CD1c-positive myeloid dendritic cell (primary cell): ENCODE data around the gene GNS.
A peak's percentile ranks its signal among the peaks of the same experiment; 100 is the strongest.

Source experiments
- DNase-seq: peaks from one replicate; pipeline ENCODE4 v3.0.0-alpha.2; 2016; ENCODE audit errors: extremely low spot score

Gene GNS

DNA sequence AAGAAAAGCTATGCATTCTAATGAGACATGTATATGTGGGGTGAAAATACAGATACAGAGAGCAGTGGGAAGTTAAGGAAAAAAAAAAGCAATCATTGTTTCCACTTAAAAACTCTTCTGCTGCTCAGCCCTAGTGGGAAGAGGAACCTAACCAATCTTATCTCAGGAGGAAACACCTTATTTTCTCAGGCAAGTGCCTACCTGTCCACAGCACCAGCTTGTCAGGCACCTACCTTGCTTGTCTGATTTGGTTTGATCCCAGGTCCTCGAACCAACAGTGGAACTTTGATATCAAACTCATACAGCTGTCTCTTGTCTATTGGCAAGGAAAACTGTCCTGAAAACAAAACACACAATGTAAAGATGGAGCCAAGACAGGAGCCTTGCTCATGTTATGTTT, 22.4 kb downstream of the GNS start:
- no peak for DNase-seq

GRCh38 chr12:64735442-64735841, 23.8 kb downstream of the GNS start:
- DNase-seq, result peak; percentile 66

DNA sequence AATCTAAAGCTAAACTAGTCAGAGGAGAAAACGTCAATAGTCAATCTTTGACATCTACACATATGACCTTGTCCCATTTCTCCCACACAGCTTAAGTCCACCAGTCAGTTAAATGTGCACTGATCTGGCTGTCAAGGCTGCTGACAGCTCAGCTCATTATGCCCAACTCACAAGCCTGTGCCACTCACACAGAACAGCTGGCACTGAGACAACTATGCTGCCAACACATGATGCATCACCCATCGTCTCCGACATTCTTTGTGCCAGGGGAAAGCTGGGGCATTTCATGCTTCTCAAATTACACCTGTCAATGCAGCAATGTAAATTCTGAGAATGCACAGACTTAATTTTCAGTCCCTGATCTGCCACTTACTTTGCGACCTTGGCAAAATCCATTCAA, 25.3 kb downstream of the GNS start:
- DNase-seq, result no peak

DNA sequence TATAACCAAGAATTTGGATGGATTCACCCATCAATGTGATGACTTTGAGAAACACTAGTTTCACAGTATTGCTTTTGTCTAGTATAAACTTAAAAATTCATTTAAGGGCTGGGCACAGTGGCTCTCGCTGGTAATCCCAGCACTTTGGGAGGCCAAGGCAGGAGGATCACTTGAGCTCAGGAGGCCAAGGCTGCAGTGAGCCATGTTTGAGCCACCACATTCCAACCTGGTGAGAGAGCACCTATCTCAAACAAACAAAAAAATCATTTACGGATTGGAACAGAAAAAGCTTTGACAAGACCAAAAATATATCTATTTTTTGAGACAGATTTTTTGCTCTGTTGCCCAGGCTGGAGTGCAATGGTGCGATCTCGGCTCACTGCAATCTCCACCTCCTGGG, 27.5 kb downstream of the GNS start:
- no peak for DNase-seq

GRCh38 chr12:64730588-64730969, 28.6 kb downstream of the GNS start:
- peak; percentile 43 for DNase-seq

DNA sequence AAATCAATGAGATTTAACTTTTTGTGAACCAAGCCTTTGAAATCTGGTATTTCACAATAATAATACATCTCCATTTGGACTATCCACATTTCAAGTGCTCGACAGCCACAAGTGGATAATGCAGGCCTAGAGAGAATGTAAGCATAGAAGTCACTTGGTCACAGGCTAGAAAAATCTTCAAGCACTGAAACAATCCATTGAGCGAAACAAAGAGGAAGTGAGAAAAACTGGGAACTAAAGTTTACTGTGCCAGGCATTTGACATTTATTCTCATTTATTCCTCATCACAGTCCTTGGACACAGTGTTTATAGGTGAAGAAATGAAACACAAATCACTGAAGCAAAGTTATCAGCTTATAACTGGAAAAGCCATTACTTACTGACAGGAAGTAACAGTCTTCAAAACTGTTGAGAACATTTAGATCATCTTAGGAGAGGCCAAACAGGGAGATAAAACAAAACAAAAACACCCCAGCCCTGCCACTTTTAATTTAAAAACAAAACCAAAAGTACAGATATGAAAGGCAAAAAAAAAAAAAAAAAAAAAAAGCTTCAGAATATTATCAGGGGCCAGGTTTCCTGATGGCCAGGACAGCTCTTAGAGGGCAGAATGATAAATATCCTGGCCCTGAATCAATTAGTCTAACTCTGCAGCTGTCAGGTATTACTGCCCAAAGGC, 29.2 kb downstream of the GNS start:
- DNase-seq, result peak; percentile 69

DNA sequence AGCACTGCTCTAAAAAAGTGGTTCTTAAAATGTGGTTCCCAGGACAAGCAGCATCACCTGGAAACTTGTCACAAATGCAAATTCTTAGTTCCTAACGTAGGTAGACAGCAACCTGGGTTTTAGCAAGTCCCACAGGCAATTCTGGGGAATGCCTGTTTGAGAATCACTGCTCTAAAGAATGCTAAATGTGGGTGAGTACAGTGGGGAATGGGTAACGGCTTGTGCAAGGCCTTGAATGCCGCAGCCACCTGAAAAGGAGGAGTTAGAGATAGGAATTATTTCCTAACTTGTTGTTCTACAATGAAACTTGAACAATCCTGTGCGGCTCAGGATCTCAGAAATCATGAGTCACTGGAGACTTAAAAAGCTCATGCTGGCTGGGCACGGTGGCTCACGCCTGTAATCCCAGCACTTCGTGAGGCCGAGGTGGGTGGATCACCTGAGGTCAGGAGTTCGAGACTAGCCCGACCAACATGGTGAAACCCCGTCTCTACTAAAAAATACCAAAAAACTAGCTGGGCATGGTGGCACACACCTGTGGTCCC, 34.9 kb downstream of the GNS start:
- DNase-seq, result no peak

GRCh38 chr12:64723630-64724029, 35.6 kb downstream of the GNS start:
- no peak for DNase-seq

DNA sequence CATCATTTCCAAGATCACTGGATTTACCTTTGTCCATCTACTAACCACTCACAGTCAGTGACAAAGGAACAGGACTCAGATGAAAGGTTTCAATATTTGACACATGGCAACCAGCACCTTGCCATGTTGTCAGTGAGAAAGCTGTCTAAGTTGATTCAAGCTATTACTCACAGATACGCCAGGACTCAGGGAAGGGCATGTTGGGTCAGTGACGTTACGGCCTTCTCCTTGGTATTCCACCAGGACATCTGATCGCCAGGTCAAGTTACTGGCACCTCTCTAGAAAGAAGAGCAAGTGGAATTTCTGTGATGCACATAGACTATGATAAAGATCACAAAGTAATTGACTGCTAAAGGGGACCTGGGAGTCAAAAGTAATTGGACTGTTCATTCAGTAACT, 36.4 kb downstream of the GNS start:
- no peak for DNase-seq

- no peak for DNase-seq
Observed at GRCh38 chr12:64720884-64721283, 38.3 kb downstream of the GNS start.

DNA sequence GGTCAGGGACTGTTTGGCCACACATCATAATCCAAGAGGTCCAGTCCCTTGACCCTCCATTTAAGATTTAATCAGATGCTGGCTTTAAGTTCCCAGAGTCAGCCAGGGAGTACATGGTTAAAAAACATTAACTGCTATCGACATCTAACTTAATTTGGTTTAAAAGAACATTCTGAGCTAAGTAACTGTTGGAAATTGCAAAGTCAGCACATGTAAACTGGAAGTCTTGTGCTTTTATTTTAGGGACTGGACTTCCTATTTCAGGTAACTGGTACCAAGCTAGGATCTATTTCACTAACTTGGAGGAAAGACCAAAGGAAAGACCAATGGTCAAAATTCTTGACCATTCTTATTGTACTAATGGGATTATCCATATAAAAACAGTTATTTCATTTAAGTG, 40.6 kb downstream of the GNS start:
- DNase-seq, result no peak

GRCh38 chr12:64716839-64717455, 42.3 kb downstream of the GNS start:
- no peak for DNase-seq

DNA sequence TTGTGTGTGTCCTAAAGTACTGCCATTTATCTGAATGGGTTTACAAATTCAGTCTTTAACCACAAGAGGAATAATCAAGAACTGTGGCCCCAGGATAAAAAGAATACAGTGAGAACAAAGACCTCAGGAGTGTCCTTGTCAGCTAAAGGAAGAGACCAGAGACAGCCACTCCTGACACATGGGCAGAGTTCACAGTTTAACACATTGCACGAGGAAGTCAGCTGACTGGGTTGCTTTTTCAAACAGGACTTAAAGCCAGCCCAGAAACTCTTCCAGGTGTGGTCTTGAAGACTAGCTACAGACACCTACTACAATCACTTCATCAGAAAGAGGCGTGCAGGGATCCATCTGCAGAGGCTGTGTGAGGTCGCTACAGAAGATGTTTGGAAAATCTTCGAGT, 42.8 kb downstream of the GNS start:
- DNase-seq, result no peak

GRCh38 chr12:64714551-64714968, 44.6 kb downstream of the GNS start:
- peak; percentile 76 for DNase-seq

- DNase-seq, result peak; percentile 26
Observed at GRCh38 chr12:64713376-64713775, 45.8 kb downstream of the GNS start.

GRCh38 chr12:64709429-64709828, 49.8 kb downstream of the GNS start:
- DNase-seq, result no peak

- no peak for DNase-seq
Observed at GRCh38 chr12:64707926-64708325, 51.3 kb downstream of the GNS start.

DNA sequence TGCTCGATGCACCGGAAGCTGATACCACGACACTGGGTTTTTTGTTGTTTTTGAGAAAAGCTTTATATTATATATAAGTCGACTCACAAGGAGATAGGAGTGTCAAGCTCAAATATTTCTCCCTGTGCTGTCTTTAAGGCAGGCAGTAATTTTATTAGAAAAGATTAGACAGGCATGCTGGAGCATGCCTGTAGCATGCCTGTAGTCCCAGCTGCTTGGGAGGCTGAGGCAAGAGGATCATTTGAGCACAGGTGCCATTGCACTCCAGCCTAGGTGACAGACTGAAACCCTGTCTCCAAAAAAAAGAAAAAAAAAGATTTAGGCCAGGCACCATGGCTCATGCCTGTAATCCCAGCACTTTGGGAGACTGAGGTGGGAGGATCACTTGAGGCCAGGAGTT, 51.8 kb downstream of the GNS start:
- no peak for DNase-seq

DNA sequence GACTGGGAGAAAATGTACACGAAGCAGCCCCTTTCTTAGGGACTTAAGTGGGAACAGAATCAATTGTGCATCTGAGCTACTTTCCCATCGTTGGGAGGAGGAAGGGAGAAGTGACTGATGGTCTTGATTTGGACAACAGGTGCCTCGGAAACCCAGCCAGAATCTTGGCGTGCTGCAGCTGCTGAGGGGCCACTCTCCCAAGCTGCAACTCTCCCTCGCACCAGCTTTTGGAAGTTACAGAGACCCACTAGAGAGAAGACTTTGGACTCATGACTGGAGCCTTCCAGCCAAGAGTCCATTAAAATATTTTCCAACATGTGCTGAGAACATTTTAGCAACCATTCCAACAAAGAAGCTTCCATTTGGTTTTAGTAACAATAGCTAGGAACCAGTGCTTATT, 52.3 kb downstream of the GNS start:
- no peak for DNase-seq

DNA sequence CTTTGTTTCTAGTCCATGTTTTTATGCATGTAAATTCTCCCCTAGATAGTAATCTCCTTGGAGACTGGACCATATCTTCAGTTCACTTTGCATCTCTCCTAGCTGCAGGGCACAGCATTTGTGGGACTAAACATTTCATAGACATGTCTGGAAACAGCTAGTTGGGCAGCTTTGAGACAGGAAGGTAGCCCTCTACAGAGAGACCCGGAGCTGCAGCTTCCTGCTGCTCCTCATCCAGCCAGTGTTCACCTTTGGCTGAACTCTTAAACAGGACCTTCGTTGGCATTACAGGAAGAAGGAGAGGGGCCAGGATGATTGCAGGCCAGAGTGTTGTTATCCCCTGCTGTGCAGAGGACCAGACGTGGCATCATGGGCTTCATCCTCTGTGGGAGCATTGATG, 52.9 kb downstream of the GNS start:
- DNase-seq, result no peak

DNA sequence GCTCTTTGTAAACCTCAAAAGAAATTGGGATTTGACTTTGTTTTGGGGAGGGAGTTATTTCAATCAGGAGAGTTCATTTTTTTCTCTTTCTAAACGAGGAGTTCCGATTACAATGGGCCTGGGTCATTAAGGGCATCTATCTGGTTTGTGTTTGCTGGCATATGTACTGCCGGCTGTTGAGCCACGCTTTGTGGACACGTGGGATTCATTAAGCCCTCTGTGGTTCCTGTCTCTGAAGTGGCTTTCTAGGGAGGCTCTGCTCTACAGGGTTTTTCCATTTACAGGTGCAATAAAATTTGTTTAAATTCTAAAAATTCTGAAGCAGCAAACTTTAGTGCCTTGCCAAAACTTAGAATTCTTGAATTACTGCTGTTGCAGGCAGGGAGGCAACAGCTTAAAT, 57.9 kb downstream of the GNS start:
- no peak for DNase-seq

DNA sequence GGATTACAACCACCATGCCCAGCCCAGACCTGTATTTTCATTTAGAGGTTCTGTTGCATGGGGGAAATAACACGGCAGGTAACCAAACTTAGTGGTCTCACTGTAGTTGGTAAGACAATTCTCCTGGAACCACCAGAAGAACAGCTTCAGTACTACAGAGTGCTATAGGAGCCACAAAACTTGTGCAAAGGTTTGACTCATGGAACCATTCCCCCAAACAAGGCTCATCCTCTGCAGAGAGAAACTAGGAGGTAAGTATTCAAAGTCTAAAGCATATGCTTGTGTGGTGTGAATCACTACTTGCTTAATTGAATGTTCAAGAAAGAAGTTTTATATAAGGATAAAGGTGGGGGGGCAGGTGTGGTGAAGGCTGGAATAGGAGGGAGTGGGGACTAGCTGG, 58.7 kb downstream of the GNS start:
- DNase-seq, result no peak

- DNase-seq, result peak; percentile 86
Observed at GRCh38 chr12:64699504-64700115, 59.6 kb downstream of the GNS start.
